GM23248 (cell line): ENCODE data around the gene APP.

Source experiments
- EZH2 ChIP-seq: fragments of 200-600 bp; sonication (generic); IDR thresholded peaks from 2 replicates; pipeline ENCODE4 v1.6.1; 2018; ENCODE audit warnings: antibody characterized with exemption, mild to moderate bottlenecking; ENCODE audit not compliant: insufficient read depth, poor library complexity, severe bottlenecking
- EZH2phosphoT487 ChIP-seq: fragments of 200-600 bp; sonication (generic); IDR thresholded peaks from 2 replicates; pipeline ENCODE4 v1.6.1; 2018; ENCODE audit warnings: antibody characterized with exemption, moderate library complexity, mild to moderate bottlenecking, low read depth; ENCODE audit not compliant: insufficient read depth

GRCh38 chr21:25872271-25872670 lies 298.3 kb downstream of the APP start:
- TF ChIP-seq EZH2phosphoT487: no peak
- TF ChIP-seq EZH2: no peak
